GM18867 (cell line): ENCODE data around the gene NANOS2.
"Not testable (repeated sequence)": the region's sequence is repeated elsewhere in the genome, so short reads cannot be mapped to it uniquely, and the experiment has no call there.

Experiments
- ATAC-seq: cut with Tn5 transposase; IDR thresholded peaks from one replicate; pipeline ENCODE4 v1.9.1; 2021; ENCODE audit warnings: mild to moderate bottlenecking, moderate library complexity; ENCODE audit not compliant: unreplicated experiment

NANOS2 gene

GRCh38 chr19:45895983-45896599 lies 18.5 kb downstream of the NANOS2 start:
- ATAC-seq, result not testable (repeated sequence)

- ATAC-seq, result no peak
Observed at GRCh38 chr19:45895519-45895972, 19.0 kb downstream of the NANOS2 start.

DNA sequence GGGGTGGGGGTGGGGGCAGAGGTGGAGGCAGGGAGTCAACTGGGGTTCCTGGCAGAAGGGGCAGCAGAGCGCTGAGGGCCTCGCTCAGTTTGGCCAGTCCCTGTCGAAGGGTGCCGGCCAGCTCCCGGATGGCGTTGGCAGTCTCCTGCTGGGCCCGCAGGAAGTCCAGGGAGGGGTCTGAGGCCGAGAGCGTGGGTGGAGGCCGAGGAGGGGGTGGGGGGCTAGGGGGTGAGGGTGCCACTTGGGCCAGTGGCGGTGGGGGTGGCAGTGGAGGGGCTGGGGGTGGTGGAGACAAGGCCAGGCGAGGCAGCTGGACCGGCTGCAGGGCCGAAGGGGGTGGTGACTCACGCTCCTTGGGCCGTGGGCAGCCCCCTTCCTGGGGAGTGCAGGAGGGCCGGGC lies 23.7 kb downstream of the NANOS2 start:
- ATAC-seq, result no peak

- ATAC-seq, result no peak
Observed at GRCh38 chr19:45889210-45889885, 25.2 kb downstream of the NANOS2 start.

DNA sequence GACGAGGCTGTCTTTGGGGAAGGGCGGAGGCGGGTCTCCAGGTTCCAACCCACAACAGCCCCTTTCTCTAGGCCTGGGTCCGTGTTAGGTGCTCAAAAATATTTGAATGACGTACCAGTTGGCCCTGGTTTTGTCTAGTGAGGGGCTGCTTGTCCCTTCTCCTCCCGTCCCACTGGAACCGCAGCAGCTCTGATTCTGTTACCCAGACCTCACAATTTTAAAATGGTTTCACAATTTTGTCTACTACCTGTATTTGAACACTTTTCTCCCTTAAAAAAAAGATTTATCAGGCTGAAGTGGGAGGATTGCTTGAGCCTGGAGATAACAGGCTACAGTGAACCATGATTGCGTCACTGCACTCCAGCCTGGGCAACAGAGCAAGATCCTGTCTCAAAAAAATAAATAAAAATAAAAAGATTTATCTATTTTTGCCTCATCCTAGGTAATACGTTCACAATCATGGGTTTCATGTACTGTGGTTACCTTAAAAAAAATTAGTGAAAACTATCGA lies 27.3 kb downstream of the NANOS2 start:
- ATAC-seq, result no peak

- peak; percentile 49 for ATAC-seq
Observed at GRCh38 chr19:45886427-45887199, 28.0 kb downstream of the NANOS2 start.

GRCh38 chr19:45885556-45886426 lies 28.8 kb downstream of the NANOS2 start, which contains the start of gene IRF2BP1:
IRF2BP1 (minus strand) TSS chr19:45886141; CDS start chr19:45885774, 367 bp downstream.
- ATAC-seq, result peak; percentile 53

DNA sequence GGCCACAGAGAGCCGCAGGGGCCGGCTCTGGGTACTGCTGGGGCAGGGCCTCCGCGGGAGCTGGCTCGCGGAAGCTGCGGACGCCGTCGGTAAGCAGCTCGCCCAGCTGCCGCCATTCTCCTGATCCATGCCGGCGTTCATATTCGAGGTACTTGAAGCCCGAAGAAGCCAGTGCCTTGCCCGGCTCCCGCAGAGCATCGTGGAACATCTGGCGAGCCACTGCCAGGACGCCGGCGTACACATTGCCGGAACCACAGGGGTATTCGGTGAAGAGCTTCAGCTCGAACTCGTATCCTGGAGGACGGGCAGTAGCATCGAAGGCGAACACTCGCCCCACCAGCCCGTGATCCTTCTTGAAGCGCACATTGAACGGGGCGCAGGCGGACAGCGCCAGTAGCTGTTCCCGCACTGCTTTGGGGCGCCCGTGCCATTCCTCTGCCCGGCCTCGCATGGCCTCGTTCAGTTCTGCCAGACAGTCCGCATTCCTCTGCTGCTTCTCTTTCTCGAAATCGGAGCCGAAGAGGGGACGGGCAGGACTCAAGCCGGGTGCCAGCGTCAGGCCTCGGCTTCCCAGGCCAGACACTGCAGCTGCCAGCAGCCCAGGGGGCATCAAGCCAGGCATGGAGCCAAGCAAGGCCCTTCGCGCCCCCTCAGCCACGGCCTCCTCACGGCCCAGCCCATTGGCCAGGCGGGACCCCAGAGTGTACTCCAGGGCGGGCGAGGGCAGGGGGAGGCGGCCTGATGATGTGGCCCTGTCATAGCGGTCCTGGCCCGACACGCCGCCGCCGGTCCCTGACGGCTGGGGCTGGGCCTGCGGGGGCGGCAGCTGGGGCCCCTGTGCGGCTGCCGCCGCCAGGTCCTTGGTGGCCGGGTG lies 29.7 kb downstream of the NANOS2 start:
- peak; percentile 0 for ATAC-seq

GRCh38 chr19:45883881-45884681 lies 30.5 kb downstream of the NANOS2 start:
- no peak for ATAC-seq

GRCh38 chr19:45883586-45883880 lies 31.0 kb downstream of the NANOS2 start:
- no peak for ATAC-seq

DNA sequence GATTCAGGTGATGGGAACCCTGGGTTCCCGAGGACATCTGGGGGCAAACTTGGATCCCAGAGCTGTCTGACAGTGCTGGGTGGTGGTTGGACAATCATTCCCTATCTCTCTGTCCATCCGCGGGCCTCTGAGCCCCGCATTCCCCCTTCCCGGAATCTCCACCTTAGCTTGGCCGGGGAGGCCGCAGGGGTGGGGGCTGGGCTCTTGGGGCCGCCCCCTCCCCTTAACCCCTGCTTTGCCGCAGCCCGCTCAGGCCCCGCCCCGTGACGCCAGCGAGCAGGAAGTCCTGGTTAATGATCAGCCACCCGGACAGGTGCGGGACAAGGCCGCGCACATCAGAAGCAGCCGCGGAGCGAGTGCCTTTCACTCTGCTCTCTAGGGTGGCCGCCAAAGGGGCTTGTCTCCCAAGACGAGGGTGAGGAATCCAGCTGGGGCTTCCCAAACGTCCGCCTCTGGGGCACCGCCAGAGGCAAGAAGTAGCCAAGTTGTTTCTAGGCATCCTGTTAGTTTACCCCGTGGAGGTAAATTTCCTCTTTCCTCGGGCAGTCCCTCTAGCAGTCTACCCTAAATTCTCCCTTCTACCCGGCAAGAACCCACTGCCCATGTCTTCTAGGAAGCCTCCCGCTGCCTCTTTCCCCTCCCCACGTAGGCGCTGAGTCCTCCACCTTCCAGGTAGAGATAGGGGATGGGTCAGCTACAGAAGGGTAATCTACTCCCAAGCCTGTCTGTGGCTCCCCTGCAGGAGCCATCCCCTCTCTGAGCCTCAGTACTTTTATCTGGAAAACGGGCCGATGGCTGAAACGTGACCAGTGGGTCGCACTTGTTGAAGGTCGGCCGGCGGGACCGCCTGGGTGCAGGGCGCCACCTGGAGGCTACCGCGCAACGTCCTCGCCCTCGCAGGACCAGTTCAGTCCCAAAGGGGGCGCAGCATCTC lies 31.7 kb downstream of the NANOS2 start:
- no peak for ATAC-seq

GRCh38 chr19:45881909-45882528 lies 32.6 kb downstream of the NANOS2 start:
- no peak for ATAC-seq

- ATAC-seq, result no peak
Observed at GRCh38 chr19:45881082-45881908, 33.3 kb downstream of the NANOS2 start.

- no peak for ATAC-seq
Observed at GRCh38 chr19:45879971-45880370, 34.6 kb downstream of the NANOS2 start.

DNA sequence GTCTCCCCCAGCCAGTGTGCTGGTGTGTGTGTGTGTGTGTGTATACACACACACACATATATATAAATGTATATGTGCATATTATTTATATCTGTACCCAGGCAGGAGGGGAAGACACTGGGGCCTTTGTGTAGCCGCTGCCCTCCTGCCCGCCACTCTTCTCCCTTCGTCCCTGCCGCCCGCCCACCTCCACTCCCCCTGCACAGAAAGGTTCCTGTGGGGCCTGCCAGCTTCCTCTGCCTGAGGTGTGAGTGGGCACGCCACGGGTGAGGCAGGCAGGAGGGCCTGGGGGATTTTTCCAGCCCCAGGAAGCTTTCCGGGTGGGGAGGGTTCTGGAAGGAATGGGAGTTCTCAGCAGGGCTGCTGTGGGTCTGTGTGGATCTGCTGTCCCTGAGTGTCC lies 35.5 kb downstream of the NANOS2 start:
- ATAC-seq, result no peak

DNA sequence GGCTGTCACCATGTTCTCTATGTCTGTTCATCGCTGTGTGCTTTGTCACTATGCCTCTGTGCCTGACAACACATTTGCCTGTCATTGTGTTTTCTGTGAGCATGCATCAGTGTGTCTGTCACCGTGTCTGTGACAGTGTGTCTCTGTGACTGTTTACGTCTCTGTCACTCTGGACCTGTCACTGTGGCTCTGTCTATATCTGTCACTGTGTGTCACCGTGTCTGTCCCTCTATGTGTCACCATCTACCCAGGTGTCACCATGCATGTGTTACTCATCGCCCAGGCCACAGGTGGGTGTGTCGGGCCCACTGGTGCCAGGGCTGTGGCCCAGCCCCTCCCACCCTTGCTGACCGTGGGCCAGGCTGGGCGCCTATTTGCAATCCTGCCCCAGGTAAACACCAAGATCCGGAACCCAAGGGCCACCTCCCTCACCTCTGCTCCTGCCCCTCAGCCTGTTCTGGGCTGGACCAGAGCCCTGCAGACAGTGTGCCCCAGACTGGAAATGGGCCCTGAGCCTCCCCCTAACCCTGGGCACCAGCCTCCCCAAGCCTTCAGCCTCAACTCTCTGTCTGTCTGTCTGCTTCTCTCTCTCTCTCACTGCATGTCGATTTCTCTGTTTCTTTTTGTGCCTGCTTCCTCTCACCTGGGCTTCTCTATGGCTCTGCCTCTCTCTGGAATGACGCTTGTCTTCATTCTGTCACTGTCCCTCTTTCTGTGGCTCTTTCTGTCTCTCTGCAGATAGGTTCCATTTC lies 36.4 kb downstream of the NANOS2 start:
- ATAC-seq, result no peak
